GM12864 (cell line): ENCODE results near the gene GPATCH1.
A peak's percentile ranks its signal among the peaks of the same experiment; 100 is the strongest.
"Not testable (repeated sequence)": the region's sequence is repeated elsewhere in the genome, so short reads cannot be mapped to it uniquely, and the experiment has no call there.

ENCODE experiments used
- DNase-seq: peaks from one replicate; pipeline ENCODE4 v3.0.0-alpha.2; 2011; ENCODE audit warnings: low read depth
- H3K4me3 ChIP-seq: 2 replicates; pipeline ENCODE4 v1.5.1; 2011; ENCODE audit warnings: mild to moderate bottlenecking, low read depth, low read length, control low read depth
- TF ChIP-seq, protein P1 (sequence below): IDR thresholded peaks from 2 replicates; pipeline ENCODE4 v1.5.1; 2011; ENCODE audit warnings: low read depth, mild to moderate bottlenecking, moderate library complexity, low read length, control low read depth, inconsistent platforms; ENCODE audit errors: missing control alignments

GPATCH1 gene

DNA sequence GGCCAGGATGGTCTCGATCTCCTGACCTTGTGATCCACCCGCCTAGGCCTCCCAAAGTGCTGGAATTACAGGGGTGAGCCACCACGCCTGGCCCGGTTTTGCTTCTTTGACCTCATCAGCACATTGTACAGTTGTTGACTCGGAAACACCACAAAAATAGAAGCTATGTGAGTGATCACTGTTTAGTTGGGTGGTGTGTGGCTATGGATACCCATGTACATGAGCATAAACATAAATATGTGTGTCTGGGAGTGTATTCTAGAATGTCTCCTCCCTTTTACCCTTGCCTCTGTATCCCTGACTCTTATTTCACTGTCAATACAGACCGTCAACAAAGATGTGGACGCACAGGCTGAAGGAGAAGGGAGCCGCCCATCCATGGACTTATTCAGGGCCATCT is 36.5 kb downstream of the GPATCH1 start:
- TF ChIP-seq, protein P1, sequence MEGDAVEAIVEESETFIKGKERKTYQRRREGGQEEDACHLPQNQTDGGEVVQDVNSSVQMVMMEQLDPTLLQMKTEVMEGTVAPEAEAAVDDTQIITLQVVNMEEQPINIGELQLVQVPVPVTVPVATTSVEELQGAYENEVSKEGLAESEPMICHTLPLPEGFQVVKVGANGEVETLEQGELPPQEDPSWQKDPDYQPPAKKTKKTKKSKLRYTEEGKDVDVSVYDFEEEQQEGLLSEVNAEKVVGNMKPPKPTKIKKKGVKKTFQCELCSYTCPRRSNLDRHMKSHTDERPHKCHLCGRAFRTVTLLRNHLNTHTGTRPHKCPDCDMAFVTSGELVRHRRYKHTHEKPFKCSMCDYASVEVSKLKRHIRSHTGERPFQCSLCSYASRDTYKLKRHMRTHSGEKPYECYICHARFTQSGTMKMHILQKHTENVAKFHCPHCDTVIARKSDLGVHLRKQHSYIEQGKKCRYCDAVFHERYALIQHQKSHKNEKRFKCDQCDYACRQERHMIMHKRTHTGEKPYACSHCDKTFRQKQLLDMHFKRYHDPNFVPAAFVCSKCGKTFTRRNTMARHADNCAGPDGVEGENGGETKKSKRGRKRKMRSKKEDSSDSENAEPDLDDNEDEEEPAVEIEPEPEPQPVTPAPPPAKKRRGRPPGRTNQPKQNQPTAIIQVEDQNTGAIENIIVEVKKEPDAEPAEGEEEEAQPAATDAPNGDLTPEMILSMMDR = no peak
- DNase-seq = no peak
- no peak overlapping the region for H3K4me3 ChIP-seq

DNA sequence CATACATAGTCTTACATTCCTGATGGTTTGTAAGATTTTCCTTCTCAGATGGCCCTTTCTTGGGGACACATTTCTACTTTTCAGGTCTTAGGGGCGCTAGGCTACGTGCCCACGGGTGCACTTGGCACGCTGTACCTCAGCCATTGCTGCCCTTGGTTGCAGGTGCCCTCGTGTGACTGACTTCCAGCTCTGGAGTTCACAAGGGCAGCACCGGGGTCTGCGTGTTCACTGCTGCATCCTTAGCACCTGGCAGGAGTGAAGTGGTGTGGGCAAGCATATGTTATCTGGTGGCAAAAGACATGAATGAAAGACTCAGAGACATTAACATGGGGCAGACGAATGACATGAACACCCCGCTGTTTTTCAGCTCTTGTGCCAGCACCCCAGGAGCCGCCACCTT is 37.7 kb downstream of the GPATCH1 start:
- no peak overlapping the region for H3K4me3 ChIP-seq
- TF ChIP-seq, protein P1 = no peak
- no peak for DNase-seq

DNA sequence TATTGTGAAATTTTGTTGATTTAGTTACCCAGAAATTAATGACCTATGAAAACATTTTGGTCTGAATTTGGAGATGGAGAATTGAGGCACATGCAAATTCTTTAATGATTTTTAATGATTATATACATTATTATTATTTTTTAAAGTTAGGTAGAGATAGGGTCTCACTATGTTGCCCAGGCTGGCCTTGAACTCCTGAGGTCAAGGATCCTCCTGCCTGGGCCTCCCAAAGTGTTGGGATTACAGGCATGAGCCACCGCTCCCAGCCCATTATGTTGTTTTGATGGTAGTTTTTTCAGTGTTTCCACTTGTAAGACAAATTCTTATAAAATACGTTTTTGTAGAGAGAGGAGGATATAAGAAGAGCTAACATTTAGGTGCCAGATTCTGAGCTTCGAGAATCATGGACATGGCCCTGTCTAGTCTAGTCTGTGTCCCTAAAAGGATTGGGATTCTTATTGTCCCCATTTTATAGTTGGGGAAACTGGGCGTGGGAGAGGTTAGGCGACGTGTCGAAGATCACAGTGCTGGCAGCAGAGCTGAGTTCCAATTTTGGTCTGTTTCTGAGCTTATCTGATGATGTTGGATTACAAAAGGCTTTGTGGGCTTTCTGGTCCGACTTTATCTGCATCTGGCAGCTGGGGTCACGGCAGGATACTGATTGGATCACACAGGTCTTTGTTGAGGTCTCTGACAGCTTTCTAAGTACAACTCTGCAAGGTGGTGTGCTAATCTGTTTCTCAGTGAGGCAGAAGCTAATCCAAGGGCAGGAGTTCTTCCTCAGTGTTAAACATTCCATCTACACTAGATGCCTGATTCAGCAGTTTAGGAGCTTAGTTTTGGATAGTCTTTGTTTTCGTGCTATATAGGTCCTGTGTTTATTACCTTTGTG is 43.5 kb downstream of the GPATCH1 start:
- TF ChIP-seq, protein P1 = no peak

DNA sequence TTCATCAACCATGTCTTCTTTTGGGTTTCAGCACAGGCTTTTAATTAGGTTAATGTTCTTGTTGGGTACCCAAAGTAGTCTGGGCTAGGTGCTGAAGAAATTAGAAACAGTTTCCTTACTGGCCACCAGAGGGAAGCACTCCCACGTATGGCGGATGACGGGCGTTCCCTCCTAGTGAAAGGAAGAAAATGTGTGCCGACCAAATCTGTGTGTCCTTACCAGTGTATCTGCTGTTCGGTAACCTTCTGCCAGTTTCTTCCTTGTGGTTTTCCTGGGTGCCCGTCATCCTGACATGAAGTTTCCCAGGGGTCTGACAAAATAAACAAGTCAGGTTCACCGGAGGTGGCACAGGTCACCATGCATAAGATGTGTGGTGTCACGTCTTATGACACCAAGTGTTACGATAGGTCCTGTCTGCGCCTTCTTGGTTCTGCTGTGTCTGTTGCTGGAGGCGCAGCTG is 45.0 kb downstream of the GPATCH1 start:
- TF ChIP-seq, protein P1 = peak; percentile 84
- peak; percentile 25 for DNase-seq
- H3K4me3 ChIP-seq = no peak overlapping the region

More for the DNA sequence above, 43.5 kb downstream of the GPATCH1 start:
- no peak overlapping the region for H3K4me3 ChIP-seq
- no peak for DNase-seq

DNA sequence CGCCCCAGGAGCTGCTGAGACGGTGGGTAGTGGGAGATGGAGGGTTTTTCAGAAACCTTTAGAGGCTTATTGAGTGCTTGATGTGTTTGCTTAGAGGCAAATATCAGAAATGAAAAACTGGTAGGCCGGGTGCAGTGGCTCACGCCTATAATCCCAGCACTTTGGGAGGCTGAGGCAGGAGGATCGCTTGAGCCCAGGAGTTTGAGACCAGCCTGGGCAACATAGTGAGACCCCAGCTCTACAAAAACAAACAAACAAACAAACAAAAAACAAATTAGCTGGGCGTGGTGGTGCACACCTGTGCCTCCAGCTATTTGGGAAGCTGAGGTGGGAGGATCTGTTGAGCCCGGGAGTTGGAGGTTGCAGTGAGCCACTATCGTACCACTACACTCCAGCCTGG is 45.7 kb downstream of the GPATCH1 start:
- not testable (repeated sequence) for H3K4me3 ChIP-seq, DNase-seq

DNA sequence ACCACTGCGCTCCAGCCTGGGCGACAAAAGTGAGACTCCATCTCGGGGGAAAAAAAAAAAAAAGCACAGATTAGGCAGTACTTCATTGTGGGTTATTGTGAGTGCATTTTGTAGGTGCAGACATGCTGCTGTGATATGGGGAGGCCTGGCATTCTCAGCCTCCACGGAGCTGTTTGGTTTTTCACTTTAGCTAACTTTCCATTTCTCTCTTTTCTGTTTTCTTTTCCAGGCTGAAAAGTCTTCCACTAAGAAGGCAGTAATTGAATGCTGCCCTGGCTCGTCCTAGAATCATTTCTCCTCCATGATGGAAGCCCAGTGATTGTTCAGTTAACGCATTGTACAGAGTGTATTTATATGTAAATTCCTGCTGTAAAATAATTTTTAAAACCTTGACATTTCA is 48.9 kb downstream of the GPATCH1 start:
- H3K4me3 ChIP-seq = no peak overlapping the region
- TF ChIP-seq, protein P1 = no peak
- DNase-seq = no peak

DNA sequence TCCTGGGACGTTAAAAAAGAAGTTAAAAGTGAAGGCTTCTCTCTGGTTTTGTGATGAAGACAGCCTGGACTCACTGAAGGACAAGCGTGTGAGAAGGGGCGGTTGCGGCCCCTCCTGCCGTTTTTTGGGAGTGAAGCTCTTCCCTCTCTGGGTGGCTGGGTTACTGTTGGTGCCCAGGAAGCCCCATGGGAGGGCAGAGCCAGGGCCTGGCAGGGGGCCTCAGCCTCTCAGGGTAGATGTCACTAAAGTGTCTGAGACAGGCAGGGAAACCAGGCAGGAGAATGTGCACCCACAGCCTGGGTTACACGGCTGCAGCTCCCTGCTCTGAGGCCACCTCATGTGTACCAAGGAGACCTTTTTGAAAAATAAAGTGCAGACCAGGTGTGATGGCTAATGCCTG is 49.5 kb downstream of the GPATCH1 start:
- H3K4me3 ChIP-seq = no peak overlapping the region
- TF ChIP-seq, protein P1 = no peak
- no peak for DNase-seq
